HG03571 (cell line): ENCODE measurements around the gene GPD1L.

ENCODE experiments used
- ATAC-seq: cut with Tn5 transposase; IDR thresholded peaks from one replicate; pipeline ENCODE4 v1.9.1; 2021; ENCODE audit not compliant: unreplicated experiment

Gene GPD1L

GRCh38 chr3:32217339-32217738 is 110.9 kb downstream of the GPD1L start:
- no peak for ATAC-seq
